NOMO-1 (cell line): Measurements from ENCODE around the gene DNASE2B.
A peak's percentile ranks its signal among the peaks of the same experiment; 100 is the strongest.

Experiments
- DNase-seq, 2 experiments: peaks; one replicate each; lab custom pipeline; 2025; ENCODE audit not compliant: unreplicated experiment in 2 of 2; lab: John Stamatoyannopoulos, UW

The DNASE2B gene

GRCh38 chr1:84373436-84374141 is 24.7 kb upstream of the DNASE2B start:
- no peak for DNase-seq

GRCh38 chr1:84374991-84375696 is 23.1 kb upstream of the DNASE2B start:
- DNase-seq, result no peak

GRCh38 chr1:84376000-84376910 is 22.0 kb upstream of the DNASE2B start:
- no peak for DNase-seq

GRCh38 chr1:84377480-84378095 is 20.7 kb upstream of the DNASE2B start:
- no peak for DNase-seq

- peak; percentile 22 to 64 for DNase-seq
Observed at GRCh38 chr1:84379138-84379916, 19.0 kb upstream of the DNASE2B start.

- DNase-seq, result no peak
Observed at GRCh38 chr1:84379917-84380180, 18.4 kb upstream of the DNASE2B start.

GRCh38 chr1:84382127-84382526 is 16.2 kb upstream of the DNASE2B start:
- no peak for DNase-seq

GRCh38 chr1:84385347-84385746 is 12.9 kb upstream of the DNASE2B start:
- DNase-seq, result no peak

GRCh38 chr1:84386716-84387479 is 11.4 kb upstream of the DNASE2B start:
- no peak for DNase-seq

GRCh38 chr1:84387480-84388163 is 10.7 kb upstream of the DNASE2B start:
- no peak for DNase-seq

- peak; percentile 77 to 84 for DNase-seq
Observed at GRCh38 chr1:84390226-84390625, 8.1 kb upstream of the DNASE2B start.

GRCh38 chr1:84401156-84401555 is 2.9 kb downstream of the DNASE2B start:
- DNase-seq, result no peak

GRCh38 chr1:84402060-84402459 is 3.8 kb downstream of the DNASE2B start:
- no peak for DNase-seq

GRCh38 chr1:84402501-84402900 is 4.2 kb downstream of the DNASE2B start:
- DNase-seq, result no peak

- DNase-seq, result peak; percentile 9 to 10
Observed at GRCh38 chr1:84403347-84403746, 5.1 kb downstream of the DNASE2B start.

GRCh38 chr1:84406346-84406861 is 8.1 kb downstream of the DNASE2B start:
- DNase-seq, result no peak

GRCh38 chr1:84407524-84407923 is 9.2 kb downstream of the DNASE2B start:
- DNase-seq, result no peak

- no peak for DNase-seq
Observed at GRCh38 chr1:84407958-84408422, 9.7 kb downstream of the DNASE2B start.

- no peak for DNase-seq
Observed at GRCh38 chr1:84409888-84410287, 11.6 kb downstream of the DNASE2B start.
